Activated gamma-delta T cell treated with anti-CD3 and anti-CD28 coated beads, Interleukin-2, amount 50 U/mL, for 16 hours (primary cell): Measurements from ENCODE around the gene CARD6.
"Not testable (repeated sequence)": the region's sequence is repeated elsewhere in the genome, so short reads cannot be mapped to it uniquely, and the experiment has no call there.

Experiments
- DNase-seq: peaks from one replicate; pipeline ENCODE4 v3.0.0-alpha.2; 2020; ENCODE audit warnings: low read depth

Gene CARD6

DNA sequence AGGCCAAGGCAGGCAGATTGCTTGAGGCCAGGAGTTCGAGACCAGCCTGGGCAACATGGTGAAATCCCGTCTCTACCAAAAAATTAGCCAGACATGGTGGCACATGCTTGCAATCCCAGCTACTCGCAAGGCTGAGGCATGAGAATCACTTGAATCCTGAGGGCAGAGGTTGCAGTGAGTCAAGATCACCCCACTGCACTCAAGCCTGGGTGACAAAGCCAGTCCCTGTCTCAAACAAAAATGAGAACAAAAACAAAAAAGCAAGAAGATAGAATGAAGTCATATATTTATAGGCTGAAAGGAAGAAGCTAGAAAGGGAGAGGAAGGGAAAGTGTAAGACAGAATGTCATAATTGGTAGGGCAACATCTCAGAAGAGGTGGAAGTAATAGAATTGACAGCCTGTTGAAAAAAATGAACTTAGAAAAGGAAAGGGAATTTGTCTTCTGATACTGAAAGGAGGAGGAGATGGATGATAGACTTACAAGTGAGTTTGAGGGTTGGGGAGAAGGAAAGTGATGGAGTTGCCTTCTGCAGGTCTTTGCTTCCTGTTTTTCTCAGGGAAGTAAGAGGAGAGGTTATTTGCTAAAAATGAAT lies 32.2 kb downstream of the CARD6 start:
- no peak for DNase-seq

GRCh38 chr5:40875958-40876357 lies 34.8 kb downstream of the CARD6 start:
- no peak for DNase-seq

- DNase-seq: no peak
These were observed 36.3 kb downstream of the CARD6 start for GRCh38 chr5:40877371-40877988.

DNA sequence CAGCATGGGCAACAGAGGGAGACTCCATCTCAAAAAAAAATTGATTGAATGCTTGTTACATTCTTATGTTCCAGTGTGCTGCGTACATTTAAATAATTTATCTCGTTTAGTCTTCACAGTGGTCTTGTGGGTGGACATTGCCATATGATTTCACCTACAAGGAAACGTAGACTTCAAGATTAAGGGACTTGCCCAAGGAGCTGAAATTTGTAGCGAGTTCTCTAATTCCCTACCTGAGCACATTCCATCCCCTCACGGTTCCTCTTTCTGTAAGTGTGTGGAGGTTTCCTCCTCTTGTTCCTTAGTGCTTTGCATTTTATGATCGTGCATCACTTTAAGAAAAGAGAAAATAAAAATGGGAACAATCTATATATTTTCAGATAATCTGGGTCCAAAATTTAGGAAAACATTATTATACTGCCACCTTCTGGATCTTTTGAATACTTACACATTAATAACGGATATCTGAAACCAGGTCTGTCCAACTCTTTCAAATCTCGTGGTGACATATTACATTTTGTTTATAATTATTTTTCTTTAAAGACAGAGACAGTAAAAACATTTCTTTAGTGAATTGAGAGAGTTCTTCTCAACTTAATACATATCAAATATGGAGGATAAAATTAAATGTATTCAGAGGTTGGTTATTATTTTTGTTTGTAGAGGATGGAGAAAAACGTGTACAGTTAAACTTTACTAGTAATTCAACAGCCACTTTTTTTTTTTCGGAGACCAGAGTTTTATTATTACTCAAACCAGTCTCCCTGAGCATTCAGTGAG lies 38.2 kb downstream of the CARD6 start:
- no peak for DNase-seq

DNA sequence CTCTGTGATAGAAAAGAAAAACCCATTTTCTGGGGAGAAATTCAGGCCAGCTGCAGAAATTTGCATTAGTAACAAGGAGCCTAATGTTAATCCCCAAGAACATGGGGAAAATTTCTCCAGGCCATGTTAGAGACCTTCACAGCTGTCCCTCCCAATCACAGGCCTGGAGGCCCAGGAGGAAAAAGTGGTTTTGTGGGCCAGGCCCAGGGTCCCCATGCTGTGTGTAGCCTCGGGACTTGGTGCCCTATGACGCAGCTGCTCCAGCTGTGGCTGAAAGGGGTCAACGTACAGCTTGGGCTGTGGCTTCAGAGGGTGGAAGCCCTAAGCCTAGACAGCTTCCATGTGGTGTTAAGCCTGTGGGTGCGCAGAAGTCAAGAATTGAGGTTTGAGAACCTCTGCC lies 41.1 kb downstream of the CARD6 start:
- no peak for DNase-seq

DNA sequence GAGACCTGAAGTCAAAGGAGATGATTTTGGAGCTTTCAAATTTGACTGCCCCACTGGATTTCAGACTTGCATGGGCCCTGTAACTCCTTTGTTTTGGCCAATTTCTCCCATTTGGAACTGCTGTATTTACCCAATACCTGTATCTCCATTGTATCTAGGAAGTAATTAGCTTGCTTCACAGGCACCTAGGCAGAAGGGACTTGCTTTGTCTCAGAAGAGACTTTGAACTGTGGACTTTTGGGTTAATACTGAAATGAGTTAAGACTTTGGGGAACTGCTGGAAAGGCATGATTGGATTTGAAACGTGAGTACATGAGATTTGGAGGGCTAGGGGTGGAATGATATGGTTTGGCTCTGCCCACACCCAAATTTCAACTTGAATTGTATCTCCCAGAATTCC lies 41.9 kb downstream of the CARD6 start:
- DNase-seq: not testable (repeated sequence)

- not testable (repeated sequence) for DNase-seq
These were observed 54.6 kb downstream of the CARD6 start for GRCh38 chr5:40895440-40896425.

GRCh38 chr5:40904205-40904993 lies 63.2 kb downstream of the CARD6 start:
- no peak for DNase-seq

GRCh38 chr5:40904994-40905306 lies 63.8 kb downstream of the CARD6 start:
- no peak for DNase-seq

GRCh38 chr5:40906351-40906751 lies 65.2 kb downstream of the CARD6 start:
- DNase-seq: no peak

GRCh38 chr5:40909264-40909663 lies 68.1 kb downstream of the CARD6 start, which contains the start of gene C7:
Gene C7 (plus strand): TSS chr5:40909497. CDS start chr5:40909611, 114 bp downstream.
- no peak for DNase-seq

GRCh38 chr5:40909723-40910122 lies 68.6 kb downstream of the CARD6 start:
- DNase-seq: no peak
